NCI-H1436 treated with DMSO at 0.1 percent for 48 hours (cell line): ENCODE results near the gene PLCG2.
"Not testable (repeated sequence)": the region's sequence is repeated elsewhere in the genome, so short reads cannot be mapped to it uniquely, and the experiment has no call there.

Experiments used
- DNase-seq: peaks from one replicate; lab custom pipeline; 2025; lab: John Stamatoyannopoulos, UW

Gene PLCG2

GRCh38 chr16:81913222-81913621, 134.1 kb downstream of the PLCG2 start:
- DNase-seq = no peak

DNA sequence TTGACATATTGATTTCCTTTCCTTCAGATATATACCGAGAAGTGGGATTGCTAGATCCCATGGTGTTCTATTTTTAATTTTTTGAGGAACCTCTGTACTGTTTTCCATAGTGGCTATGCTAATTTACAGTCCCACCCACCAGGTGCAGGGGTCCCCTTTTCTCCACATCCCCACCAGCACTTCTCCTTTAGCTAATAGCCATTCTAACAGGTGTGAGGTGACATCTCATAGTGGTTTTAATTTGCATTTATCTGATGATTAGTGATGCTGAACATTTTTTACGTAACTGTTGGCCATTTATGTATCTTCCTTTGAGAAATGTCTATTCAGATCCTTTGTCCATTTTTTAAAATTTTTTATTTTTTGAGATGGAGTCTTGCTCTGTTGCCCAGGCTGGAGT, 138.3 kb downstream of the PLCG2 start:
- DNase-seq = no peak

GRCh38 chr16:81918927-81919326, 139.8 kb downstream of the PLCG2 start:
- no peak for DNase-seq

- DNase-seq = no peak
These were observed 141.4 kb downstream of the PLCG2 start for GRCh38 chr16:81920498-81920897.

DNA sequence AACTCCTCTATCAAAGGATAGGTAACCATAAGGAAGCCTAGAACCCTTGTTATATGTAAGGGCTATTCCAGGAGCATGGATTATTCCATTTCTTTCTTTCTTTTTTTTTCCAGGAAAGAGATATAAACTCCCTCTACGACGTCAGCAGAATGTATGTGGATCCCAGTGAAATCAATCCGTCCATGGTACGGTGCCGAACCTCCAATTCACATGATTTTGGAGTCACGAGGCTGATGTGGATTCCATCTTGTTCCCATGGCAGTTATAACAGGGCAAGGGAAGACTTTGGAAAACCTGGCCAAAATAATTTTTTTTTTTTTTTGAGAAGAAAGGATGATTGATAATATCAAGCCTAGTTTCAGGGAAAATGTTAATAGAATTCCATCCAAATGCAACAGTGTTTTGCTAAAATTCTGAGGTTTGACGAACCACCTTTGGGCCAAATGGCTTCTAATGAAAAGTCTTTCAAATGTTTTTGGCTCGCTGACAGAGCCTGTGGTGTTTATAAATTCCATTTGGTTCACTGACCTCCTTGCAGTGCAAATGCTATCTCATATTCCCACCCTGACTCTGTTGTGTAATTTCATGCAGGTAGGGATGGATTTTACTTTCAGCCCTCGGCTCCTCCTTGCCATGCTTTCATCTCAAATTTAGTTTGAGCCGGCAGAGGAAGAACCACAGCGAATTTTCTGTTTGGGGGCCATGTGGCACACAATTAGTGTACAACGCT, 142.2 kb downstream of the PLCG2 start:
- DNase-seq = no peak

- no peak for DNase-seq
These were observed 142.9 kb downstream of the PLCG2 start for GRCh38 chr16:81921843-81922584.

GRCh38 chr16:81923296-81923695, 144.2 kb downstream of the PLCG2 start:
- DNase-seq = no peak

- DNase-seq = no peak
These were observed 145.9 kb downstream of the PLCG2 start for GRCh38 chr16:81925016-81925415.

GRCh38 chr16:81926036-81926435, 146.9 kb downstream of the PLCG2 start:
- no peak for DNase-seq

GRCh38 chr16:81927561-81928185, 148.6 kb downstream of the PLCG2 start:
- DNase-seq = no peak

GRCh38 chr16:81928271-81928918, 149.3 kb downstream of the PLCG2 start:
- DNase-seq = no peak

GRCh38 chr16:81928975-81929374, 149.9 kb downstream of the PLCG2 start:
- no peak for DNase-seq

GRCh38 chr16:81929841-81930240, 150.8 kb downstream of the PLCG2 start:
- no peak for DNase-seq

DNA sequence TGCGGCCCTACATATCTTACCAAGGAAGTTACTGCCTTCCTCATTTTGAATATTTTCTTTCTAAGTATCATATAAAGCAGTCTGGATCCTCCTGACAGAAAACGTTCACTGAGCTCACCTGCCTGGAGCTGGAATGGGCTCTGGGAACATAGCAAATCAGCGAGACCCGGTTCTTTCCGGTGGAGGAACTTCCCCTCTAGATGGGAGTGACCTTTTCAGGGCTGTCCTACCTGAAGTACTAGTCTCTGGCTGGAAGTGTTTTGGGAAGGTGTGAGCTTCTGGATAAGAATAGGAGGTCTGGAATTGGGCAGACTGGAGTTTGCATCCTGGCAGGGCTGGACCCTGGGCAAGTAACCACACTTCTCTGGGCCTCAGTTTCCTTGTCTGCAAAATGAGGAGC, 152.8 kb downstream of the PLCG2 start:
- DNase-seq = no peak

DNA sequence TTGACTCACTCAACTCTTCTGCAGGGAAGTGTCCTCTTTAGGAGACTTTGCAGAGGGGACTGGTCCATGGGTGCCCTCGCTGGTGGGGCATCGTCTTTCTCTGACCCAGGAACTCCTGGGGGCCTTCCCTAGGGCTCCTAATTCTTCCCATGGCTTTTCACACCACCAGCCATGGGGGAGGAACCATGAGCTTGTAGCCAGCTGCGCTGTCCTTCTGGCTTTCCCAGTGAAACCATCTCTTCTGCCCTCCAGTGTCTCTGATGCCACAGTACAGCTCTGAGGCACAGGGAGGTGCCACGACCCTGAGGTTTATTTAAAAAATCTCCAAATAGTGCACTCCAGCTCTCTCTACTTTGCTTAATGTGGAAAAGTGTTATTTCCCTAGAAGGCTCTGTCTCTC, 153.6 kb downstream of the PLCG2 start:
- DNase-seq = no peak

DNA sequence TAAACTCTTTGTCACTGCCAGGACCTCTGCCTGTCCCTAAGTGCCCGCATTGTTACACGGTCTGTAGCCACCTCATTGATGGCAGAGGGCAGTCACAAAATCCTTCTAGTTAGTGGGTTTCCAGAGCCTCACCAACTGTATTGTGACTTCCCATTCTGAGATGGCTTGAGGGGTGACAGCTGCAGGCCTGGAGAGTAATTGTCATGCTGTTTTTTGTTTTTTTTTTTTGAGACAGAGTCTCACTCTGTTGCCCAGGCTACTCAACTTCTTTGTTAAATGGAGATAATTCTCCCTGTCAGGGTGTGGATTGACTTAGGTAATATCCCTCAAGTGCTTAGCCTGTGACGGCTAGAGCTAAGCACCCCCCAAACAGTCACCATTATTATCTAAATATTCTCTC, 154.3 kb downstream of the PLCG2 start:
- no peak for DNase-seq

DNA sequence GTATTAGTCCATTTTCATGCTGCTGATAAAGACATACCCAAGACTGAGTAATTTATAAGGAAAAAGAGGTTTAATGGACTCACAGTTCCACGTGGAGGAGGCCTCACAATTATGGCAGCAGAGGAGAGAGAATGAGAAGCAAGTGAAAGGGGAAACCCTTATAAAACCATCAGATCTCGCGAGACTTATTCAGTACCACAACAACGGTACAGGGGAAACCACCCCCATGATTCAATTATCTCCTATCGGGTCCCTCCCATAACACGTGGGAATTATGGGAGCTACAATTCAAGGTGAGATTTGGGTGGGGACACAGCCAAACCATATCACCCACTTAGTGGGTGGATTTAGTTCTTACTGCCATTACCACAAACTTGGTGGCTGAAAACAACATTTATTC, 155.6 kb downstream of the PLCG2 start:
- DNase-seq = not testable (repeated sequence)

GRCh38 chr16:81936209-81937000, 157.3 kb downstream of the PLCG2 start:
- no peak for DNase-seq

GRCh38 chr16:81937305-81938038, 158.4 kb downstream of the PLCG2 start:
- peak; percentile 61 for DNase-seq

- no peak for DNase-seq
These were observed 159.5 kb downstream of the PLCG2 start for GRCh38 chr16:81938326-81939163.
